Superior temporal gyrus (tissue), 1 donor: ENCODE data around the gene CFAP97D1.
A peak's percentile ranks its signal among the peaks of the same experiment; 100 is the strongest.

ENCODE experiments used
- DNase-seq: peaks from one replicate; pipeline ENCODE4 v3.0.0-alpha.2; 2016; ENCODE audit errors: extremely low spot score

The CFAP97D1 gene

GRCh38 chr17:43826206-43826605, 46.0 kb downstream of the CFAP97D1 start:
- no peak for DNase-seq

DNA sequence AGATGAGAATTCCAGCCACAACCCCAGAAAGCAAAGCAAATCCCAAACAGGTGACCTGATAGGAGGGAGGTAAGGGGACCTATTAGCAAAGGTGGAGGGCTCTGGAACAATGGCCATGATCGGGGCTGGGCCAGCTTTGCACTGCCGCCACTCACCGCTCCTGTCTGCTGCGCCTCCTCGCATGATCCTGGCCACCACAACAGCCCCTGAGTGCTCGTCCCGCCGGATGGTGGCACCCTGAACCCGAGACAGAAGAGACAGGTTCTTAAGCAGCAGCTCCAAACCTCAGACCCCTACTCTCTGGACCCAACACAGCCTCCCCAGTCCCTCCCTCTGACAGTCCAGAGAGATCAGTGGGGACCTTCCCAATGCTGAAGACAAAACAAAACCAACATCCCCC, 47.4 kb downstream of the CFAP97D1 start:
- DNase-seq = no peak

- no peak for DNase-seq
Measured at GRCh38 chr17:43829738-43830137, 49.5 kb downstream of the CFAP97D1 start.

- no peak for DNase-seq
Measured at GRCh38 chr17:43830510-43831140, 50.4 kb downstream of the CFAP97D1 start.

- DNase-seq = no peak
Measured at GRCh38 chr17:43831633-43832032, 51.4 kb downstream of the CFAP97D1 start.

GRCh38 chr17:43832168-43832975, 52.1 kb downstream of the CFAP97D1 start:
- DNase-seq = no peak

- DNase-seq = peak; percentile 50
Measured at GRCh38 chr17:43832976-43833829, 53.0 kb downstream of the CFAP97D1 start, which contains the start of gene MPP3. Gene MPP3, minus strand, starts transcription at chr17:43833146. Its CDS starts 1,240 bp downstream, at chr17:43831906.

DNA sequence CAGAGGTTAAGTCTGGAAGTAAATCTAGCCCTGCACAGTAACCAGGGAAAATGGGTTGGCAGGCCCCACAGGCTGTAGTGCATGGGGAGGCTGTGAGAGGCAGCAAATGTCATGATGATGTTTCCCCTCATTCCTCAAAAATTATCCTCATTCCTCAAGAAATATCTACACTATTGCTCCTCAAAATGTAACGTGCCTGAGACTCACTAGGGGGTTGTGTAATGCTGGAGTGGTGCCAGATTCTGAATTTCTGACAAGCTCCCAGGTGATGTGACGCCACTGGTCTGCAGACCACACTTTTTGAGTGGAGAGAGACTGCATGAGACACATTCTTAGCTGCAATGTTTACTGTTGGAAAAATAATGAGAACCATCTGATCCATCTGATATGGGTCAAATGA, 53.9 kb downstream of the CFAP97D1 start:
- no peak for DNase-seq
